Common myeloid progenitor, CD34-positive (primary cell): Measurements from ENCODE around the gene UNKL.

ENCODE experiments used
- CTCF ChIA-PET: fragments of 350-600 bp; sonication (Branson Sonifier 250); formaldehyde crosslinking; loops from one replicate; lab custom pipeline; 2021; ENCODE audit warnings: antibody characterized with exemption; lab: Charles Lee
- POLR2A ChIA-PET: fragments of 350-600 bp; sonication (Branson Sonifier 250); formaldehyde crosslinking; loops from one replicate; lab custom pipeline; 2021; ENCODE audit warnings: antibody characterized with exemption; lab: Charles Lee
- DNase-seq, 3 donors: peaks; one replicate each; pipeline versions ENCODE4 v3.0.0 to v3.0.0-alpha.2; 2013
- H3K27ac ChIP-seq, 2 experiments: 1 replicate in 1 of 2; 2 replicates in 1 of 2; pipeline ENCODE4 v1.7.0; 2013; ENCODE audit warnings: inconsistent platforms in 2 of 2, low read length in 2 of 2, mild to moderate bottlenecking in 2 of 2, low read depth in 1 of 2, moderate library complexity in 1 of 2; ENCODE audit not compliant: severe bottlenecking in 2 of 2, insufficient read depth in 1 of 2, poor library complexity in 1 of 2
- H3K27me3 ChIP-seq, 5 experiments: replicated peaks in 2 of 5; 1 replicate in 3 of 5; 2 replicates in 2 of 5; pipeline versions ENCODE4 v1.6.1 to v1.7.0; 2013; ENCODE audit warnings: low read length in 4 of 5, mild to moderate bottlenecking in 2 of 5, moderate library complexity in 2 of 5, inconsistent platforms in 1 of 5; ENCODE audit not compliant: insufficient read depth in 5 of 5, control insufficient read depth in 4 of 5
- H3K36me3 ChIP-seq, 4 experiments: 1 replicate in 2 of 4; 2 replicates in 2 of 4; pipeline versions ENCODE4 v1.6.1 to v1.7.0; 2013; ENCODE audit warnings: low read length in 3 of 4, control low read depth in 1 of 4, mild to moderate bottlenecking in 1 of 4; ENCODE audit not compliant: control insufficient read depth in 4 of 4, insufficient read depth in 4 of 4
- H3K4me1 ChIP-seq, 4 experiments: 1 replicate in 3 of 4; 2 replicates in 1 of 4; pipeline versions ENCODE4 v1.6.1 to v1.7.1; 2013; ENCODE audit warnings: low read length in 3 of 4, mild to moderate bottlenecking in 3 of 4, control low read depth in 1 of 4, inconsistent platforms in 1 of 4, moderate library complexity in 1 of 4; ENCODE audit not compliant: control insufficient read depth in 4 of 4, insufficient read depth in 4 of 4; ENCODE audit errors: control extremely low read depth in 1 of 4
- H3K4me3 ChIP-seq, 7 experiments: 1 replicate in 4 of 7; 2 replicates in 3 of 7; pipeline versions ENCODE4 v1.5.1 to v1.7.0; 2013; ENCODE audit warnings: mild to moderate bottlenecking in 7 of 7, low read length in 6 of 7, moderate library complexity in 6 of 7, inconsistent platforms in 2 of 7, low read depth in 2 of 7, control low read depth in 1 of 7; ENCODE audit not compliant: insufficient read depth in 4 of 7, control insufficient read depth in 1 of 7; ENCODE audit errors: extremely low read depth in 1 of 7
- H3K9me3 ChIP-seq, 5 experiments: 1 replicate in 4 of 5; 2 replicates in 1 of 5; pipeline versions ENCODE4 v1.6.1 to v1.7.1; 2013; ENCODE audit warnings: low read length in 4 of 5, mild to moderate bottlenecking in 2 of 5, inconsistent platforms in 1 of 5, low read depth in 1 of 5, moderate library complexity in 1 of 5; ENCODE audit not compliant: control insufficient read depth in 4 of 5, insufficient read depth in 2 of 5; ENCODE audit errors: control extremely low read depth in 1 of 5
- WGBS: methylation state at CpG from one replicate; pipeline ENCODE4 v1.1.5; 2013; ENCODE audit not compliant: insufficient coverage; 5-methylcytosine and 5-hydroxymethylcytosine counted together

UNKL gene

GRCh38 chr16:1430759-1431496 is 16.4 kb upstream of the UNKL start, which contains the start of gene PERCC1:
PERCC1 (plus strand) TSS chr16:1431078; CDS start chr16:1432594, 1,516 bp downstream.
- Histone ChIP-seq H3K4me1 (peaks cover 0 to 52% (median 24%) of the 10 kb centered on the region in 4 experiments), H3K4me3 (peak within 1 kb of the TSS in 3 of 7 experiments; percentile 33 to 70 (median 58)), H3K27me3 (no peaks in the 10 kb centered on the region), H3K9me3 (no peaks in the 10 kb centered on the region), H3K36me3 (no peaks in the 10 kb centered on the region), H3K27ac (no peak within 1 kb of the TSS)
- CTCF ChIA-PET = interaction anchor here (0.6 to 1.2 kb wide), 3 partner anchors 30 to 66 kb away, joined by 3 read pairs; no protein-coding TSS in a partner anchor
- POLR2A ChIA-PET = no interaction called here
- peak in 1 of 3 donors; percentile 29 for DNase-seq
- WGBS = 75% methylated on average over 20 of the region's 35 CpGs

- Histone ChIP-seq H3K4me3 (no peak overlapping the region), H3K27me3 (no peaks in the 10 kb centered on the region), H3K9me3 (no peaks in the 10 kb centered on the region), H3K36me3 (no peaks in the 10 kb centered on the region), H3K4me1 (peaks cover 0 to 52% (median 24%) of the 10 kb centered on the region in 4 experiments), H3K27ac (no peak overlapping the region)
- 60% methylated on average over 13 of the region's 14 CpGs for WGBS
- DNase-seq = no peak
- CTCF ChIA-PET = interaction anchor here (0.6 to 2.6 kb wide), 5 partner anchors 31 to 108 kb away, joined by 3 to 14 read pairs (median 3); partner anchors contain the start of gene TMEM204
- POLR2A ChIA-PET = no interaction called here
Observed at GRCh38 chr16:1430214-1430758, 15.8 kb upstream of the UNKL start.

- DNase-seq = no peak
- Histone ChIP-seq H3K4me3 (no peak overlapping the region), H3K27me3 (no peaks in the 10 kb centered on the region), H3K9me3 (no peaks in the 10 kb centered on the region), H3K36me3 (no peaks in the 10 kb centered on the region), H3K4me1 (peaks cover 0 to 52% (median 24%) of the 10 kb centered on the region in 4 experiments), H3K27ac (no peak overlapping the region)
- CTCF ChIA-PET = interaction anchor here (1.2 to 2.6 kb wide), 3 partner anchors 15 to 148 kb away, joined by 4 to 14 read pairs (median 5); partner anchors contain the start of gene CCDC154
- 96% methylated on average over 11 of the region's 13 CpGs for WGBS
- POLR2A ChIA-PET = interaction anchor here (0.6 kb wide), 1 partner anchor 276 kb away, joined by 3 read pairs; no protein-coding TSS in a partner anchor
Observed at GRCh38 chr16:1429631-1430030, 15.1 kb upstream of the UNKL start.

GRCh38 chr16:1429012-1429411 is 14.5 kb upstream of the UNKL start:
- WGBS = 90% methylated on average over 11 of the region's 11 CpGs
- H3K4me1 ChIP-seq = peaks cover 0 to 51% (median 23%) of the 10 kb centered on the region in 4 experiments

GRCh38 chr16:1428511-1428910 is 14.0 kb upstream of the UNKL start:
- no peaks in the 10 kb centered on the region for H3K27me3 ChIP-seq
- DNase-seq = peak; percentile 48 to 66 (median 66)
- no peak overlapping the region for H3K27ac ChIP-seq
- 11% methylated on average over 10 of the region's 21 CpGs for WGBS
- CTCF ChIA-PET = interaction anchor here (0.8 to 2.6 kb wide), 7 partner anchors 14 to 149 kb away, joined by 3 to 14 read pairs (median 3); partner anchors contain the start of gene CCDC154
- POLR2A ChIA-PET = no interaction called here
- no peaks in the 10 kb centered on the region for H3K36me3 ChIP-seq
- no peaks in the 10 kb centered on the region for H3K9me3 ChIP-seq
- H3K4me3 ChIP-seq = peak overlapping the region in 2 of 7 experiments; percentile 26 to 65
- peaks cover 0 to 48% (median 20%) of the 10 kb centered on the region in 4 experiments for H3K4me1 ChIP-seq

More at GRCh38 chr16:1429012-1429411, 14.5 kb upstream of the UNKL start:
- Histone ChIP-seq H3K9me3 (no peaks in the 10 kb centered on the region), H3K27me3 (no peaks in the 10 kb centered on the region), H3K36me3 (no peaks in the 10 kb centered on the region), H3K27ac (no peak overlapping the region), H3K4me3 (no peak overlapping the region)
- CTCF ChIA-PET = interaction anchor here (0.8 to 2.6 kb wide), 6 partner anchors 13 to 148 kb away, joined by 3 to 14 read pairs (median 4); partner anchors contain the start of gene CCDC154
- no peak for DNase-seq
- POLR2A ChIA-PET = no interaction called here

- ChIA-PET POLR2A (no interaction called here), CTCF (interaction anchor here (1.1 to 2.6 kb wide), 7 partner anchors 13 to 143 kb away, joined by 3 to 14 read pairs (median 3); partner anchors contain the start of genes CCDC154 and UNKL)
- WGBS = 87% methylated on average over 40 of the region's 53 CpGs
Observed at GRCh38 chr16:1427473-1428461, 13.3 kb upstream of the UNKL start.

More at GRCh38 chr16:1427473-1428461, 13.3 kb upstream of the UNKL start:
- DNase-seq = no peak
- H3K27me3 ChIP-seq = no peaks in the 10 kb centered on the region
- H3K27ac ChIP-seq = no peak overlapping the region
- peak overlapping the region in 2 of 7 experiments; percentile 26 to 65 for H3K4me3 ChIP-seq
- no peaks in the 10 kb centered on the region for H3K9me3 ChIP-seq
- H3K4me1 ChIP-seq = peaks cover 0 to 40% (median 17%) of the 10 kb centered on the region in 4 experiments
- no peaks in the 10 kb centered on the region for H3K36me3 ChIP-seq
